ENCODE results near the gene RNF223. TPM values are rescaled to one million over a fixed set of nuclear protein-coding genes. Genes with fewer than 3 reads are reported as not detected.

Gene RNF223
- total RNA-seq, 1 experiment from 2014 or later: not detected

DNA sequence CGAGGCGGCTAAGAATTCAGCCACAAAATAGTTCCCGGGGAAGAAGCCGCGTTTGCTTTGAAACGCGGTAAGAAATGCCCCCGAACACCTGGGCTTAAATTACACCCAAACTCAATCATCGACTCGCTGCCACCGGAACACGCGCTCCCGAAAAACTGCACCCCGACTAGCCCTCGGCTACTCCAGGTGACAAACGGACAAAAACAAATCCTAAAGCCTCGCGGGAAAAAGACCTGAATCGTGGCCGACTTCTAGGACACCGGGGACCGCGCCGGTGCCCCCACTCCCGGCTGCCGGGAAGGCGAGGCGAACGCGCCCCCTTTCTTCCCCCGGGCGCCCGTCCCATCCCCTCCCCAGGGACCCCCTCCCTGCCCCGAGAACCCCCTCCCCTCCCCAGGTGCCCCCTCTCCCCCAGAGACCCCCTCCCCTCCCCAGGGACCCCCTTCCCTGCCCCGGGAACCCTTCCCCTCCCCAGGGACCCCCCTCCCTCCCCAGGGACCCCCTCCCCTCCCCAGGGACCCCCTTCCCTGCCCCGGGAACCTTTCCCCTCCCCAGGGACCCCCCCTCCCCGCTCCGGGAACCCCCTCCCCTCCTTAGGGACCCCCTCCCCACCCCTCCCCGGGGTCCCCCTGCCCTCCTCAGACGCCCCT lies 41.2 kb upstream of the RNF223 start:
- Mint-ChIP-seq H3K27ac (no peak overlapping the region), H3K9me3 (peaks cover 12% of the 10 kb centered on the region), H3K27me3 (ENCODE audit: low read depth) (peaks cover 29% of the 10 kb centered on the region), H3K36me3 (peaks cover 19% of the 10 kb centered on the region), H3K4me1 (peaks cover 17% of the 10 kb centered on the region), H3K4me3 (peak overlapping the region; percentile 80)
- CTCF ChIA-PET: interaction anchor here (0.6 to 3.3 kb wide), 6 partner anchors 42 to 211 kb away, joined by 3 to 9 read pairs (median 4); partner anchors contain the start of gene TTLL10
- ATAC-seq (no peak), DNase-seq (ENCODE audit: low spot score) (no peak)
- POLR2A ChIA-PET: no interaction called here
- TF ChIP-seq ETV6 (CRISPR knock-in tag; IDR thresholded peaks at IDR 0.05): no peak
- TF ChIP-seq, protein P1, sequence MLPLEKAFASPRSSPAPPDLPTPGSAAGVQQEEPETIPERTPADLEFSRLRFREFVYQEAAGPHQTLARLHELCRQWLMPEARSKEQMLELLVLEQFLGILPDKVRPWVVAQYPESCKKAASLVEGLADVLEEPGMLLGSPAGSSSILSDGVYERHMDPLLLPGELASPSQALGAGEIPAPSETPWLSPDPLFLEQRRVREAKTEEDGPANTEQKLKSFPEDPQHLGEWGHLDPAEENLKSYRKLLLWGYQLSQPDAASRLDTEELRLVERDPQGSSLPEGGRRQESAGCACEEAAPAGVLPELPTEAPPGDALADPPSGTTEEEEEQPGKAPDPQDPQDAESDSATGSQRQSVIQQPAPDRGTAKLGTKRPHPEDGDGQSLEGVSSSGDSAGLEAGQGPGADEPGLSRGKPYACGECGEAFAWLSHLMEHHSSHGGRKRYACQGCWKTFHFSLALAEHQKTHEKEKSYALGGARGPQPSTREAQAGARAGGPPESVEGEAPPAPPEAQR (CRISPR knock-in tag; IDR thresholded peaks at IDR 0.05): no peak
- TF ChIP-seq, protein P2, sequence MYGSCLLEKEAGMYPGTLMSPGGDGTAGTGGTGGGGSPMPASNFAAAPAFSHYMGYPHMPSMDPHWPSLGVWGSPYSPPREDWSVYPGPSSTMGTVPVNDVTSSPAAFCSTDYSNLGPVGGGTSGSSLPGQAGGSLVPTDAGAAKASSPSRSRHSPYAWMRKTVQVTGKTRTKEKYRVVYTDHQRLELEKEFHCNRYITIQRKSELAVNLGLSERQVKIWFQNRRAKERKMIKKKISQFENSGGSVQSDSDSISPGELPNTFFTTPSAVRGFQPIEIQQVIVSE (CRISPR knock-in tag; IDR thresholded peaks at IDR 0.05; ENCODE audit: borderline replicate concordance): no peak
- no peak for TF ChIP-seq ZNF232 (CRISPR knock-in tag; IDR thresholded peaks at IDR 0.05)
- TF ChIP-seq, protein P3, sequence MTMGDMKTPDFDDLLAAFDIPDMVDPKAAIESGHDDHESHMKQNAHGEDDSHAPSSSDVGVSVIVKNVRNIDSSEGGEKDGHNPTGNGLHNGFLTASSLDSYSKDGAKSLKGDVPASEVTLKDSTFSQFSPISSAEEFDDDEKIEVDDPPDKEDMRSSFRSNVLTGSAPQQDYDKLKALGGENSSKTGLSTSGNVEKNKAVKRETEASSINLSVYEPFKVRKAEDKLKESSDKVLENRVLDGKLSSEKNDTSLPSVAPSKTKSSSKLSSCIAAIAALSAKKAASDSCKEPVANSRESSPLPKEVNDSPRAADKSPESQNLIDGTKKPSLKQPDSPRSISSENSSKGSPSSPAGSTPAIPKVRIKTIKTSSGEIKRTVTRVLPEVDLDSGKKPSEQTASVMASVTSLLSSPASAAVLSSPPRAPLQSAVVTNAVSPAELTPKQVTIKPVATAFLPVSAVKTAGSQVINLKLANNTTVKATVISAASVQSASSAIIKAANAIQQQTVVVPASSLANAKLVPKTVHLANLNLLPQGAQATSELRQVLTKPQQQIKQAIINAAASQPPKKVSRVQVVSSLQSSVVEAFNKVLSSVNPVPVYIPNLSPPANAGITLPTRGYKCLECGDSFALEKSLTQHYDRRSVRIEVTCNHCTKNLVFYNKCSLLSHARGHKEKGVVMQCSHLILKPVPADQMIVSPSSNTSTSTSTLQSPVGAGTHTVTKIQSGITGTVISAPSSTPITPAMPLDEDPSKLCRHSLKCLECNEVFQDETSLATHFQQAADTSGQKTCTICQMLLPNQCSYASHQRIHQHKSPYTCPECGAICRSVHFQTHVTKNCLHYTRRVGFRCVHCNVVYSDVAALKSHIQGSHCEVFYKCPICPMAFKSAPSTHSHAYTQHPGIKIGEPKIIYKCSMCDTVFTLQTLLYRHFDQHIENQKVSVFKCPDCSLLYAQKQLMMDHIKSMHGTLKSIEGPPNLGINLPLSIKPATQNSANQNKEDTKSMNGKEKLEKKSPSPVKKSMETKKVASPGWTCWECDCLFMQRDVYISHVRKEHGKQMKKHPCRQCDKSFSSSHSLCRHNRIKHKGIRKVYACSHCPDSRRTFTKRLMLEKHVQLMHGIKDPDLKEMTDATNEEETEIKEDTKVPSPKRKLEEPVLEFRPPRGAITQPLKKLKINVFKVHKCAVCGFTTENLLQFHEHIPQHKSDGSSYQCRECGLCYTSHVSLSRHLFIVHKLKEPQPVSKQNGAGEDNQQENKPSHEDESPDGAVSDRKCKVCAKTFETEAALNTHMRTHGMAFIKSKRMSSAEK (CRISPR knock-in tag; IDR thresholded peaks at IDR 0.05; ENCODE audit: borderline replicate concordance): no peak
- no peak for TF ChIP-seq TEAD4 (CRISPR knock-in tag; IDR thresholded peaks at IDR 0.05)
- TF ChIP-seq FOXK1 (CRISPR knock-in tag; IDR thresholded peaks at IDR 0.05): no peak
- TF ChIP-seq ZNF416 (CRISPR knock-in tag; IDR thresholded peaks at IDR 0.05): no peak
- TF ChIP-seq, protein P4, sequence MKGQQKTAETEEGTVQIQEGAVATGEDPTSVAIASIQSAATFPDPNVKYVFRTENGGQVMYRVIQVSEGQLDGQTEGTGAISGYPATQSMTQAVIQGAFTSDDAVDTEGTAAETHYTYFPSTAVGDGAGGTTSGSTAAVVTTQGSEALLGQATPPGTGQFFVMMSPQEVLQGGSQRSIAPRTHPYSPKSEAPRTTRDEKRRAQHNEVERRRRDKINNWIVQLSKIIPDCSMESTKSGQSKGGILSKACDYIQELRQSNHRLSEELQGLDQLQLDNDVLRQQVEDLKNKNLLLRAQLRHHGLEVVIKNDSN (CRISPR knock-in tag; IDR thresholded peaks at IDR 0.05): no peak
- TF ChIP-seq, protein P5, sequence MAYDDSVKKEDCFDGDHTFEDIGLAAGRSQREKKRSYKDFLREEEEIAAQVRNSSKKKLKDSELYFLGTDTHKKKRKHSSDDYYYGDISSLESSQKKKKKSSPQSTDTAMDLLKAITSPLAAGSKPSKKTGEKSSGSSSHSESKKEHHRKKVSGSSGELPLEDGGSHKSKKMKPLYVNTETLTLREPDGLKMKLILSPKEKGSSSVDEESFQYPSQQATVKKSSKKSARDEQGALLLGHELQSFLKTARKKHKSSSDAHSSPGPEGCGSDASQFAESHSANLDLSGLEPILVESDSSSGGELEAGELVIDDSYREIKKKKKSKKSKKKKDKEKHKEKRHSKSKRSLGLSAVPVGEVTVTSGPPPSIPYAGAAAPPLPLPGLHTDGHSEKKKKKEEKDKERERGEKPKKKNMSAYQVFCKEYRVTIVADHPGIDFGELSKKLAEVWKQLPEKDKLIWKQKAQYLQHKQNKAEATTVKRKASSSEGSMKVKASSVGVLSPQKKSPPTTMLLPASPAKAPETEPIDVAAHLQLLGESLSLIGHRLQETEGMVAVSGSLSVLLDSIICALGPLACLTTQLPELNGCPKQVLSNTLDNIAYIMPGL (CRISPR knock-in tag; IDR thresholded peaks at IDR 0.05): no peak

DNA sequence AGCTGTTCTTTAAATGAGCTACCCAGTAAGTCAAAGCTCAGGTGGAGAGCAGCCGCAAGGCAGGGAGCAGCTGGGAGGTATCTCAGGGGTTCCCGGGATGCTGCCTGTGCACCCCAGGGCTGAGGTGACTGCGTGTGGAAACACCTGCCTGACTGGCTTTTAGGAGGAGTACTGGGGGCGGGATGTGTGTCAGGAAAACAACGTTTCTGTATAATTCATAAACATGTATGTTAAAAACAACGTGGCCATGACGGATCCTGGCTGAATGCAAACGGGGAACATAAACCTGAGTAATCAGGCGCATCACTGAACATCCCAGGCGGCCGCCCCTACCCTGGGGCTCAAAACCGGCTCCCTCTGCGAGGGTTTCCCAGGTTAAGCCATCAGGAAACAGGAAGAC lies 40.3 kb upstream of the RNF223 start:
- Mint-ChIP-seq H3K27me3 (ENCODE audit: low read depth) (peaks cover 27% of the 10 kb centered on the region), H3K4me1 (peaks cover 17% of the 10 kb centered on the region), H3K36me3 (peaks cover 23% of the 10 kb centered on the region), H3K4me3 (peak overlapping the region; percentile 80), H3K27ac (no peak overlapping the region), H3K9me3 (peaks cover 15% of the 10 kb centered on the region)
- DNase-seq (ENCODE audit: low spot score): no peak
- POLR2A ChIA-PET: no interaction called here
- CTCF ChIA-PET: no interaction called here
- no peak for ATAC-seq
- TF ChIP-seq ZNF396 (CRISPR knock-in tag; IDR thresholded peaks at IDR 0.05; ENCODE audit: borderline replicate concordance): no peak
- no peak for TF ChIP-seq ETV6 (CRISPR knock-in tag; IDR thresholded peaks at IDR 0.05)
- TF ChIP-seq, protein P6, sequence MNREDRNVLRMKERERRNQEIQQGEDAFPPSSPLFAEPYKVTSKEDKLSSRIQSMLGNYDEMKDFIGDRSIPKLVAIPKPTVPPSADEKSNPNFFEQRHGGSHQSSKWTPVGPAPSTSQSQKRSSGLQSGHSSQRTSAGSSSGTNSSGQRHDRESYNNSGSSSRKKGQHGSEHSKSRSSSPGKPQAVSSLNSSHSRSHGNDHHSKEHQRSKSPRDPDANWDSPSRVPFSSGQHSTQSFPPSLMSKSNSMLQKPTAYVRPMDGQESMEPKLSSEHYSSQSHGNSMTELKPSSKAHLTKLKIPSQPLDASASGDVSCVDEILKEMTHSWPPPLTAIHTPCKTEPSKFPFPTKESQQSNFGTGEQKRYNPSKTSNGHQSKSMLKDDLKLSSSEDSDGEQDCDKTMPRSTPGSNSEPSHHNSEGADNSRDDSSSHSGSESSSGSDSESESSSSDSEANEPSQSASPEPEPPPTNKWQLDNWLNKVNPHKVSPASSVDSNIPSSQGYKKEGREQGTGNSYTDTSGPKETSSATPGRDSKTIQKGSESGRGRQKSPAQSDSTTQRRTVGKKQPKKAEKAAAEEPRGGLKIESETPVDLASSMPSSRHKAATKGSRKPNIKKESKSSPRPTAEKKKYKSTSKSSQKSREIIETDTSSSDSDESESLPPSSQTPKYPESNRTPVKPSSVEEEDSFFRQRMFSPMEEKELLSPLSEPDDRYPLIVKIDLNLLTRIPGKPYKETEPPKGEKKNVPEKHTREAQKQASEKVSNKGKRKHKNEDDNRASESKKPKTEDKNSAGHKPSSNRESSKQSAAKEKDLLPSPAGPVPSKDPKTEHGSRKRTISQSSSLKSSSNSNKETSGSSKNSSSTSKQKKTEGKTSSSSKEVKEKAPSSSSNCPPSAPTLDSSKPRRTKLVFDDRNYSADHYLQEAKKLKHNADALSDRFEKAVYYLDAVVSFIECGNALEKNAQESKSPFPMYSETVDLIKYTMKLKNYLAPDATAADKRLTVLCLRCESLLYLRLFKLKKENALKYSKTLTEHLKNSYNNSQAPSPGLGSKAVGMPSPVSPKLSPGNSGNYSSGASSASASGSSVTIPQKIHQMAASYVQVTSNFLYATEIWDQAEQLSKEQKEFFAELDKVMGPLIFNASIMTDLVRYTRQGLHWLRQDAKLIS (CRISPR knock-in tag; IDR thresholded peaks at IDR 0.05; ENCODE audit: borderline replicate concordance): no peak
- TF ChIP-seq, protein P7, sequence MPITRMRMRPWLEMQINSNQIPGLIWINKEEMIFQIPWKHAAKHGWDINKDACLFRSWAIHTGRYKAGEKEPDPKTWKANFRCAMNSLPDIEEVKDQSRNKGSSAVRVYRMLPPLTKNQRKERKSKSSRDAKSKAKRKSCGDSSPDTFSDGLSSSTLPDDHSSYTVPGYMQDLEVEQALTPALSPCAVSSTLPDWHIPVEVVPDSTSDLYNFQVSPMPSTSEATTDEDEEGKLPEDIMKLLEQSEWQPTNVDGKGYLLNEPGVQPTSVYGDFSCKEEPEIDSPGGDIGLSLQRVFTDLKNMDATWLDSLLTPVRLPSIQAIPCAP (CRISPR knock-in tag; IDR thresholded peaks at IDR 0.05): no peak
- no peak for TF ChIP-seq RORB (CRISPR knock-in tag; IDR thresholded peaks at IDR 0.05)
- TF ChIP-seq FOXJ3 (CRISPR knock-in tag; IDR thresholded peaks at IDR 0.05; ENCODE audit: borderline replicate concordance): no peak
- TF ChIP-seq NR1H2 (CRISPR knock-in tag; IDR thresholded peaks at IDR 0.05): no peak
- no peak for TF ChIP-seq SMAD4 (CRISPR knock-in tag; IDR thresholded peaks at IDR 0.05)
- TF ChIP-seq FOXP1 (CRISPR knock-in tag; IDR thresholded peaks at IDR 0.05; ENCODE audit: borderline replicate concordance): no peak
- TF ChIP-seq, protein P8, sequence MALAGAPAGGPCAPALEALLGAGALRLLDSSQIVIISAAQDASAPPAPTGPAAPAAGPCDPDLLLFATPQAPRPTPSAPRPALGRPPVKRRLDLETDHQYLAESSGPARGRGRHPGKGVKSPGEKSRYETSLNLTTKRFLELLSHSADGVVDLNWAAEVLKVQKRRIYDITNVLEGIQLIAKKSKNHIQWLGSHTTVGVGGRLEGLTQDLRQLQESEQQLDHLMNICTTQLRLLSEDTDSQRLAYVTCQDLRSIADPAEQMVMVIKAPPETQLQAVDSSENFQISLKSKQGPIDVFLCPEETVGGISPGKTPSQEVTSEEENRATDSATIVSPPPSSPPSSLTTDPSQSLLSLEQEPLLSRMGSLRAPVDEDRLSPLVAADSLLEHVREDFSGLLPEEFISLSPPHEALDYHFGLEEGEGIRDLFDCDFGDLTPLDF (CRISPR knock-in tag; IDR thresholded peaks at IDR 0.05): no peak
